Duodenal mucosa (tissue), 2 donors: ENCODE measurements around the gene CSHL1.

Experiments used
- H3K27ac ChIP-seq: one replicate; pipeline ENCODE4 v1.7.0; 2013; ENCODE audit warnings: low read depth, low read length
- H3K27me3 ChIP-seq, 2 donors: one replicate each; pipeline ENCODE4 v1.7.0; 2013; ENCODE audit warnings: low read length in 2 of 2, control low read depth in 1 of 2; ENCODE audit not compliant: insufficient read depth in 2 of 2, control insufficient read depth in 1 of 2
- H3K36me3 ChIP-seq, 2 donors: one replicate each; pipeline ENCODE4 v1.7.0; 2013; ENCODE audit warnings: low read length in 2 of 2, control low read depth in 1 of 2; ENCODE audit not compliant: insufficient read depth in 2 of 2, control insufficient read depth in 1 of 2
- H3K4me1 ChIP-seq, 2 donors: one replicate each; pipeline ENCODE4 v1.7.0; 2013; ENCODE audit warnings: low read length in 2 of 2, control low read depth in 1 of 2; ENCODE audit not compliant: insufficient read depth in 2 of 2, control insufficient read depth in 1 of 2
- H3K4me3 ChIP-seq, 2 donors: one replicate each; pipeline ENCODE4 v1.7.0; 2013; ENCODE audit warnings: low read length in 2 of 2, low read depth in 1 of 2
- H3K9ac ChIP-seq, 2 donors: one replicate each; pipeline ENCODE4 v1.7.0; 2013; ENCODE audit warnings: low read length in 2 of 2, low read depth in 1 of 2
- H3K9me3 ChIP-seq, 2 donors: one replicate each; pipeline ENCODE4 v1.7.0; 2013; ENCODE audit warnings: low read length in 2 of 2, control low read depth in 1 of 2; ENCODE audit not compliant: control insufficient read depth in 1 of 2

Gene CSHL1

GRCh38 chr17:63911041-63911635, at the start of gene CSHL1:
Gene CSHL1 (minus strand): TSS chr17:63911258. CDS start chr17:63911196, 62 bp downstream.
- H3K9me3 ChIP-seq: no peaks in the 10 kb centered on the region
- H3K4me1 ChIP-seq: no peaks in the 10 kb centered on the region
- H3K36me3 ChIP-seq: no peaks in the 10 kb centered on the region
- no peak within 1 kb of the TSS for H3K4me3 ChIP-seq
- no peak within 1 kb of the TSS for H3K27ac ChIP-seq
- H3K27me3 ChIP-seq: no peaks in the 10 kb centered on the region
- H3K9ac ChIP-seq: no peak within 1 kb of the TSS

GRCh38 chr17:63960430-63960829, 49.4 kb upstream of the CSHL1 start:
- Histone ChIP-seq H3K9me3 (no peaks in the 10 kb centered on the region), H3K27me3 (no peaks in the 10 kb centered on the region), H3K9ac (no peak overlapping the region), H3K4me1 (peaks cover 3 to 5% of the 10 kb centered on the region in 2 donors), H3K27ac (no peak overlapping the region), H3K4me3 (no peak overlapping the region), H3K36me3 (no peaks in the 10 kb centered on the region)

- Histone ChIP-seq H3K9me3 (no peaks in the 10 kb centered on the region), H3K9ac (no peak overlapping the region), H3K27me3 (no peaks in the 10 kb centered on the region), H3K4me1 (peaks cover 3 to 5% of the 10 kb centered on the region in 2 donors), H3K36me3 (no peaks in the 10 kb centered on the region), H3K27ac (no peak overlapping the region), H3K4me3 (no peak overlapping the region)
Measured at GRCh38 chr17:63960006-63960405, 48.9 kb upstream of the CSHL1 start.

- peaks cover 3 to 4% of the 10 kb centered on the region in 2 donors for H3K4me1 ChIP-seq
- no peak overlapping the region for H3K27ac ChIP-seq
- H3K27me3 ChIP-seq: no peaks in the 10 kb centered on the region
- H3K9me3 ChIP-seq: no peaks in the 10 kb centered on the region
- no peaks in the 10 kb centered on the region for H3K36me3 ChIP-seq
- H3K4me3 ChIP-seq: no peak overlapping the region
- no peak overlapping the region for H3K9ac ChIP-seq
Measured at GRCh38 chr17:63956296-63956920, 45.4 kb upstream of the CSHL1 start.

- Histone ChIP-seq H3K4me3 (no peak overlapping the region), H3K9me3 (no peaks in the 10 kb centered on the region), H3K36me3 (no peaks in the 10 kb centered on the region), H3K27ac (no peak overlapping the region), H3K27me3 (no peaks in the 10 kb centered on the region), H3K9ac (no peak overlapping the region), H3K4me1 (no peaks in the 10 kb centered on the region)
Measured at GRCh38 chr17:63955791-63956190, 44.7 kb upstream of the CSHL1 start.

GRCh38 chr17:63955232-63955631, 44.2 kb upstream of the CSHL1 start:
- H3K27ac ChIP-seq: no peak overlapping the region
- no peak overlapping the region for H3K9ac ChIP-seq
- H3K9me3 ChIP-seq: no peaks in the 10 kb centered on the region
- no peak overlapping the region for H3K4me3 ChIP-seq
- no peaks in the 10 kb centered on the region for H3K4me1 ChIP-seq
- no peaks in the 10 kb centered on the region for H3K36me3 ChIP-seq
- H3K27me3 ChIP-seq: no peaks in the 10 kb centered on the region

GRCh38 chr17:63954402-63955063, 43.5 kb upstream of the CSHL1 start:
- H3K9ac ChIP-seq: no peak overlapping the region
- no peak overlapping the region for H3K4me3 ChIP-seq
- no peaks in the 10 kb centered on the region for H3K4me1 ChIP-seq
- no peaks in the 10 kb centered on the region for H3K36me3 ChIP-seq
- H3K27me3 ChIP-seq: no peaks in the 10 kb centered on the region
- H3K9me3 ChIP-seq: no peaks in the 10 kb centered on the region
- H3K27ac ChIP-seq: no peak overlapping the region

- Histone ChIP-seq H3K27me3 (no peaks in the 10 kb centered on the region), H3K4me1 (peaks cover 0 to 3% of the 10 kb centered on the region in 2 donors), H3K36me3 (no peaks in the 10 kb centered on the region), H3K9me3 (no peaks in the 10 kb centered on the region), H3K4me3 (no peak overlapping the region), H3K27ac (no peak overlapping the region), H3K9ac (no peak overlapping the region)
Measured at GRCh38 chr17:63950940-63951907, 40.2 kb upstream of the CSHL1 start.

GRCh38 chr17:63949576-63950250, 38.7 kb upstream of the CSHL1 start:
- H3K9me3 ChIP-seq: no peaks in the 10 kb centered on the region
- H3K4me1 ChIP-seq: peaks cover 0 to 3% of the 10 kb centered on the region in 2 donors
- H3K27ac ChIP-seq: no peak overlapping the region
- H3K27me3 ChIP-seq: no peaks in the 10 kb centered on the region
- H3K9ac ChIP-seq: no peak overlapping the region
- no peaks in the 10 kb centered on the region for H3K36me3 ChIP-seq
- no peak overlapping the region for H3K4me3 ChIP-seq
